GM21515 (cell line): Measurements from ENCODE around the gene GATAD2A.
"Not testable (repeated sequence)": the region's sequence is repeated elsewhere in the genome, so short reads cannot be mapped to it uniquely, and the experiment has no call there.

Experiments used
- ATAC-seq: cut with Tn5 transposase; IDR thresholded peaks from one replicate; pipeline ENCODE4 v1.9.1; 2021; ENCODE audit not compliant: unreplicated experiment

The GATAD2A gene, protein sequence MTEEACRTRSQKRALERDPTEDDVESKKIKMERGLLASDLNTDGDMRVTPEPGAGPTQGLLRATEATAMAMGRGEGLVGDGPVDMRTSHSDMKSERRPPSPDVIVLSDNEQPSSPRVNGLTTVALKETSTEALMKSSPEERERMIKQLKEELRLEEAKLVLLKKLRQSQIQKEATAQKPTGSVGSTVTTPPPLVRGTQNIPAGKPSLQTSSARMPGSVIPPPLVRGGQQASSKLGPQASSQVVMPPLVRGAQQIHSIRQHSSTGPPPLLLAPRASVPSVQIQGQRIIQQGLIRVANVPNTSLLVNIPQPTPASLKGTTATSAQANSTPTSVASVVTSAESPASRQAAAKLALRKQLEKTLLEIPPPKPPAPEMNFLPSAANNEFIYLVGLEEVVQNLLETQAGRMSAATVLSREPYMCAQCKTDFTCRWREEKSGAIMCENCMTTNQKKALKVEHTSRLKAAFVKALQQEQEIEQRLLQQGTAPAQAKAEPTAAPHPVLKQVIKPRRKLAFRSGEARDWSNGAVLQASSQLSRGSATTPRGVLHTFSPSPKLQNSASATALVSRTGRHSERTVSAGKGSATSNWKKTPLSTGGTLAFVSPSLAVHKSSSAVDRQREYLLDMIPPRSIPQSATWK

GRCh38 chr19:19404879-19405860, at the start of gene GATAD2A:
TSS of gene GATAD2A (plus strand) at chr19:19405675. CDS start at chr19:19465346, 59,671 bp downstream.
- peak; percentile 66 for ATAC-seq

DNA sequence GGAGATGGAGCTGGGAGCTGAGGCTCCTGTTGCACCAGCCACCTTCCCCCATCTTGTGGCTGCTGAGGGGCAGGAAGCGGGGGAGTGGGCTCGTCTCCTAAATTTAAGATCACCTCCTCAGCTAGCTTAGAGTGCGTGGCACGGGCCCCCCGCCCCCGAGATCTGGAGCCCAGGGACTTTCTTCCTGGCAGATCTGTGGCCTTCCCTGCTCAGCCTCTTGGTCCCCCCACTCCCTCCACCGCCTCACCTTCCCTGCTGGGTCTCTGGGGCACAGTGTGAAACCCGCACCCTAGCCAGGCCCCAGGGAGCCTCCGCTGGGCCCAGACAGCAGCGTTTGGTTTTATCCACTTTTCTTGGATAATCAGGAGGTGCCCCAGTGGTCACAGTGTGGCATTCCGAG, 49.0 kb upstream of the GATAD2A start:
- ATAC-seq, result no peak

- ATAC-seq, result no peak
Measured at GRCh38 chr19:19356901-19357566, 48.4 kb upstream of the GATAD2A start.

GRCh38 chr19:19361075-19361594, 44.3 kb upstream of the GATAD2A start:
- no peak for ATAC-seq

DNA sequence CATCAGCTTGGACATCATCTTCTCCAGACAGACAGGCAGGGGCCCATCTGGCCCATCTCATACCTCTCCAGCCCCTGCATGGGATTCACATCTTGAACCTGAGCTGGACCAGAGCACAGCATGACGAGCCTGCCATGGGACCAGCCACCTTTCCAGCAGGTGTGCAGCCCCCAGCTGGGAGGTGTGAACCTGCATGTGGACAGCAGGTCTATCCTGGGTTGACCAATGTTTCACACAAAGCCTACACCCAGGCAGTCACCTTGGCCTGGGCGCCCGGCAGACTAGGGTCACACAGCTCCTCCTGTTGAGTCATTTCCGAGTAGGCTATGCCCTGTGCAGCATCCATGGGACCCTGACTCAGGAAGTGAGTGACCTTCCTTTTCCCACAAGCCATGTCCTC, 43.4 kb upstream of the GATAD2A start:
- no peak for ATAC-seq

GRCh38 chr19:19366434-19367396, 38.8 kb upstream of the GATAD2A start:
- peak; percentile 73 for ATAC-seq

DNA sequence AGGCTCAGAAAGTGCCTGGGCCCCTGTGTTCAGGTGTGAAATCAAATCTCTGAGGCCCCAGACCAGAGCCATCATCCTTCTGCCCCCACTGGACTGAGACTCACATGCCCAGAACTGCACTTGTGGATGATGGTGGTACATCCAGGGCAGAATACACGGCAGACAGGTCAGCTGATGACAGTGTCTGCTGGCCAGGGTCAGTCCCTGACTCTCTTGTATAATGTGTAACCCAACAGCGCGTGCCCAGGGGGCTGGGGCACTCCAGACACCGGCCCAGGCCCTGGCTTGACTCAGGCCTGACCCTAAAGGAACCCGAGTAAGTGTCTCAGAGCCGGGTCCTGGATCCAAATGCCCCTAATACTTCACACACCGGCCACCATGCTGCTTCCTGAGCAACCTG, 37.4 kb upstream of the GATAD2A start:
- ATAC-seq, result no peak

DNA sequence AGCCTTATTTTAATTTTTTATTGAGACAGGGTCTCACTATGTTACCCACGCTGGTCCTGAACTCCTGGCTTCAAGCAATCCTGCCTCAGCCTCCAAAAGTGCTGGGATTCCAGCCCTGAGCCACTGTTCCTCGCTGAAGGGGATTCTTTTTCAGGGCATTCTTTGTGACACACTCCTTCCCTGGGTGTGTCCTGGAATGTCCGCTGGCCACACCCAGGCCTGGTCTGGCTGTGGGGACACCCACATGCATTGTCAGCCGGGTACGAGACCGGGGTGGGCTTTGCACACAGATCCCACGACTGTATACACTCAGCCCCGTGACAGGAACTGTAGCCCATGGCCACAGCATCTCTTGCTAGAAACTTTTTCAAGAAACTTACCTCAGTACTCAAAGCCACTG, 34.4 kb upstream of the GATAD2A start:
- ATAC-seq, result no peak

DNA sequence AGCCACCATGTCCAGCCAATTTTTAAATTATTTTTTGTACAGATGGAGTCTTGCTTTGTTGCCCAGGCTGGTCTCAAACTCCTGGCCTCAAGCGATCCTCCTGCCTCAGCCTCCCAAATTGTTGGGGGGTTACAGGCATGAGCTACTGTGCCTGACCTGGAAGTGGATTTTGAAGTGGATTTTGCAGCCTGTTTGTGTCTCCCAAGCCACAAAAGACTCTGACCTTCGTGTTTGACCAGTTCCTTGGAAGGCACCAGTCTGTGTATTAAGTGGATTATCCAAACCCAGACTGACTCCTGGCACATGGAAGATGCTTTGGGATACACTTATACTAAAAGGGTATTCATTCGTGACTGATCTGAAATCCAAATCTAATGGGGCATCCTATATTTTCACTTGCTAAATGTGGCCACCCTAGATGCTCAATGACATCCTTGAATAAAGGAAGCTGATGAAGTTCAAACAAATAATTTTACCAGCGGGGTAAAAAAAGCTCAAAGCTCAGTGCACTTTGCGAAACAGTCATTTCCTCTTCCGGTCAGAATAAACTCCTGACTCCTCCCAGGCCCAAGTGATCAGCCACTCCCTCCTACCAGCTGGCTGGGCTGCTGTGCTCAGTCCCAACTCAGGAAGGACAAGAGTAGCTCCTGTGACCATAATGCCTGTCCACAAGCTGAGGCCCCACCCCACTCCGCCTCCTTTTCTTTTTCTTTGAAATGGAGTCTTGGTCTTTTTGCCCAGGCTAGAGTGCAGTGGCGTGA, 32.6 kb upstream of the GATAD2A start:
- peak; percentile 84 for ATAC-seq

- ATAC-seq, result no peak
Measured at GRCh38 chr19:19379527-19379926, 25.9 kb upstream of the GATAD2A start.

DNA sequence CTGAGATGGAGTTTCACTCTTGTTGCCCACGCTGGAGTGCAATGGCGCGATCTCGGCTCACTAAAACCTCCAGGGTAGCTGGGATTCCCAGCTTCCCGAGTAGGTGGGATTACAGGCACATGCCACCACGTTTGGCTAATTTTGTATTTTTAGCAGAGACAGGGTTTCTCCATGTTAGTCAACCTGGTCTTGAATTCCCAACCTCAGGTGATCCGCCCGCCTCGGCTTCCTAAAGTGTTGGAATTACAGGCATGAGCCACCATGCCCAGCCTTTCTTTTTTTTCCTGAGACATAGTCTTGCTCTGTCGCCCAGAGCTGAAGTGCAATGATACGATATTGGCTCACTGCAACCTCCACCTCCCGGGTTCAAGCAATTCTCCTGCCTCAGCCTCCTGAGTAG, 25.2 kb upstream of the GATAD2A start:
- not testable (repeated sequence) for ATAC-seq

DNA sequence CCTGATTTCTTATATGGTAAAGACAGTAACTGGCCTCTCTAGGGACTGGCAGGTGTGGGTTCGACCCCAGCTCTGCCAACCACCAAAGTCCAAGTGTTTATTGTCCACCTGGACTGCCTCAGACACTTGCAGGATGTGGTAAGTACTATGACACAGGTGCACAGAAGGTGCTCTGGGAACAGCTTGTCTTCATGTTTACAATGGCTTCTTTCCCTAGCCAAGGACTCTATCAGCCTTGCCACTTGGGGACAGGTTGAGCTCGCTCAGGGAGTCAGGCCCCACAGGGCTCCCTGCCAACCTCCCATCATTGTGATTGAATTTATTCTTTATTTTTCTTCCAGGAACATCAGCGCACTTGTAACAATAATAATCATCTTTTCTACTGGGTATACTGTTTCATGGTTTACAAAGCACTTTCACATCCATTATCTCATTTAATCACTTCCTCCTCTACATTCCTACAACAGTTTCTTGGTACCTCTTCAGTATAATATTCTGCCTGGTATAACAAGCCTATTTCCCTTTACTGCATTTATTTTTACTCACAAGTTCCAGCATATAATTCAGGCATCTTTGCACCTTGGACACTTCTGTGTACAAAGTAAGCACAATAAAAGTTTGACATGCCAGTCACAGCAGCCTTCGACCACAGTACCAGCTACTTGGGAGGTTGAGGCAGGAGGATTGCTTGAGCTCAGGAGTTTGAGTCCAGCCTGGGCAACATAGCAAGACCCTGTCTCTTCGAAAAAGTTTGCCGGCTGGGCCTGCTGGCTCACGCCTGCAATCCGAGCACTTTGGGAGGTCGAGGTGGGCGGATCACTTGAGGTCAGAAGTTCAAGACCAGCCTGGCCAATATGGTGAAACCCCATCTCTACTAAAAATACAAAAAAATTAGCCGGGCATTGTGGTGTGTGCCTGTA, 24.2 kb upstream of the GATAD2A start:
- no peak for ATAC-seq

GRCh38 chr19:19382118-19382517, 23.4 kb upstream of the GATAD2A start:
- no peak for ATAC-seq

GRCh38 chr19:19384486-19384885, 21.0 kb upstream of the GATAD2A start:
- no peak for ATAC-seq

- ATAC-seq, result peak; percentile 89
Measured at GRCh38 chr19:19385131-19385895, 20.2 kb upstream of the GATAD2A start.

DNA sequence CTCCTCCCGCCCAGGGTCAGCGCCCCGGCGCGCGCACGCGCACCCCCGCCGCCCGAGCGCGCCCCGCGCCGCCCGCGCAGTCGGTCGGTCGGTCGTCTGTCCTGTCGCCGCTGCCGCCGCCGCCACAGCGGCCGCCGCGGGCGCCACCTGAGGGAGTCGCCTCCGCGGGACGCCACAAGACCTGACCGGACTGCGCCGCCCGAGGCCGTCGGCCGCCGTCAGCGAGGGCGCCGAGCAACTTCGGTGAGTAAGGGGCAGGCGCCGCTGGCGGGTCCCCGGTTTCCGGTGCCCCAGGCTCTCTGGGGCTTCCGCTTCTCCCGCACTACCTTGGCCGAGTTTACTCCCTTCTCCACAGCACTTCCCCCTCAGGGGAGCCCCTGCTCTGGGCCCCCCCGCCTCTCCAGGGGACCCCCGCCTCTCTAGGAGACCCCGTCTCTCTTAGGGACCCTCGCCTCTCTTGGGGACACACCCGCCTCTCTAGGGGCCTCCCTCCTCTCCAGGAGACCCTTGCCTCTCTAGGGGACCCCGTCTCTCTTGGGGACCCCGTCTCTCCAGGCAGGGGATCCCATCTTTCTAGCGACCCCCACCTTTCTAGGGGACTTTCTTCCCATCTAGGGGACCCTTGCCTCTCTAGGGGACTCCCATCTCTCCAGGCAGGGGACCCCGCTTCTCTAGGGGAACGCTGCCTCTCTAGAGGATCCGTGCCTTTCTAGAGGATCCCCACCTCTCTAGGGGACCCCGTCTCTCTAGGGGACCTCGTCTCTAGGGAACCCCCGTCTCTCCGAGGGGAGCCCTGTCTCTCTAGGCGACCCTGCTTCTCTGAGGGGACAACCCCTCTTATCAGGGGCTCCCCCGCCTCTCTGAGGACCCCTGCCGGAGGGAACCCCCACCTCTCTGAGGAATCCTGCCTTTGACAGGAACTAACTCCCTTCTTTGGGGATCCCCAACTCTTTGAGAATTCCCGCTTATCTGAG, 19.3 kb upstream of the GATAD2A start:
- ATAC-seq, result peak; percentile 25
